HEK293T (cell line): ENCODE measurements around the gene PICALM.

Experiments used
- ARNT ChIP-seq: fragments of 450-650 bp; IDR thresholded peaks from 2 replicates; pipeline ENCODE4 v1.6.1; 2017; ENCODE audit warnings: mild to moderate bottlenecking
- BHLHE40 ChIP-seq: fragments of 450-650 bp; IDR thresholded peaks from 2 replicates; pipeline ENCODE4 v1.6.1; 2016; ENCODE audit warnings: mild to moderate bottlenecking, moderate library complexity, borderline replicate concordance
- FOXM1 ChIP-seq: fragments of 450-650 bp; IDR thresholded peaks from 2 replicates; pipeline ENCODE4 v1.6.1; 2017; ENCODE audit warnings: mild to moderate bottlenecking, borderline replicate concordance
- LEF1 ChIP-seq: fragments of 450-650 bp; IDR thresholded peaks from 2 replicates; pipeline ENCODE4 v1.6.1; 2017; ENCODE audit warnings: mild to moderate bottlenecking, borderline replicate concordance
- NFRKB ChIP-seq: fragments of 450-650 bp; IDR thresholded peaks from 2 replicates; pipeline ENCODE4 v1.6.1; 2016; ENCODE audit warnings: mild to moderate bottlenecking, moderate library complexity
- SP1 ChIP-seq: fragments of 450-650 bp; IDR thresholded peaks from 2 replicates; pipeline ENCODE4 v1.6.1; 2017
- SUZ12 ChIP-seq: fragments of 450-650 bp; IDR thresholded peaks from 2 replicates; pipeline ENCODE4 v1.6.1; 2016; ENCODE audit warnings: mild to moderate bottlenecking

- TF ChIP-seq SUZ12 (no peak), LEF1 (no peak), SP1 (no peak), FOXM1 (no peak), NFRKB (no peak), ARNT (no peak), BHLHE40 (no peak)
These were observed 2.9 kb downstream of the PICALM start for GRCh38 chr11:86066033-86066432.
